Endothelial cell of umbilical vein (primary cell): ENCODE results near the gene ZBP1. TPM values are rescaled to one million over a fixed set of nuclear protein-coding genes. Genes with fewer than 3 reads are reported as not detected.

Source experiments
- BruUV-seq: library from RNA; stranded (reverse); fragments of 400-500 nt; replicated peaks from 2 replicates; lab custom pipeline; 2021; lab: Mats Ljungman, UMichigan
- CTCF ChIA-PET: fragments of 300-600, 350-600 bp; sonication (Branson Sonifier 250); formaldehyde crosslinking; loops from one replicate; lab custom pipeline; 2021; ENCODE audit warnings: antibody characterized with exemption, inconsistent platforms; lab: Charles Lee
- POLR2A ChIA-PET: fragments of 300-600, 350-600 bp; sonication (Branson Sonifier 250); formaldehyde crosslinking; loops from one replicate; lab custom pipeline; 2021; ENCODE audit warnings: antibody characterized with exemption, inconsistent platforms; lab: Charles Lee
- DNase-seq: peaks from one replicate; pipeline ENCODE4 v3.0.0-alpha.2; 2011; ENCODE audit warnings: low read depth, low spot score
- FAIRE-seq: peaks from 2 replicates; lab custom pipeline; 2011; peaks lifted over from hg19 to GRCh38; lab: Jason Lieb, UNC
- H2AFZ ChIP-seq: 2 replicates; pipeline ENCODE4 v1.6.0; 2012; ENCODE audit warnings: low read depth, low read length, control low read depth, inconsistent platforms
- H3K27ac ChIP-seq: 2 replicates; pipeline ENCODE4 v1.5.1; 2011; ENCODE audit warnings: low read depth, mild to moderate bottlenecking, control low read depth, low read length, moderate library complexity; ENCODE audit not compliant: insufficient read depth
- H3K27me3 ChIP-seq, 2 experiments: 2 replicates each; pipeline versions ENCODE4 v1.6.0 to v1.6.1; 2011; ENCODE audit warnings: low read length in 2 of 2, mixed read lengths in 1 of 2; ENCODE audit not compliant: control insufficient read depth in 2 of 2, insufficient read depth in 2 of 2
- H3K36me3 ChIP-seq, 2 experiments: 2 replicates in 1 of 2; 3 replicates in 1 of 2; pipeline ENCODE4 v1.5.1; 2011; ENCODE audit warnings: low read length in 2 of 2, mild to moderate bottlenecking in 1 of 2, moderate library complexity in 1 of 2; ENCODE audit not compliant: control insufficient read depth in 2 of 2, insufficient read depth in 2 of 2; ENCODE audit errors: extremely low read depth in 1 of 2
- H3K4me1 ChIP-seq: 3 replicates; pipeline ENCODE4 v1.5.1; 2011; ENCODE audit warnings: mild to moderate bottlenecking, low read length; ENCODE audit not compliant: control insufficient read depth, insufficient read depth; ENCODE audit errors: extremely low read depth
- H3K4me2 ChIP-seq: 2 replicates; pipeline ENCODE4 v1.6.1; 2011; ENCODE audit warnings: low read length, control low read depth, mixed read lengths; ENCODE audit not compliant: insufficient read depth
- H3K4me3 ChIP-seq, 3 experiments: fragments of 200-600 bp in 1 of 3; sonication (generic), shearing (Covaris generic) in 1 of 3; replicated peaks in 1 of 3; 2 replicates each; pipeline ENCODE4 v1.5.1; 2011 to 2016; ENCODE audit warnings: control low read depth in 3 of 3, low read length in 3 of 3, mild to moderate bottlenecking in 2 of 3, inconsistent platforms in 1 of 3, low read depth in 1 of 3, moderate library complexity in 1 of 3; ENCODE audit not compliant: insufficient read depth in 1 of 3
- H3K79me2 ChIP-seq: 2 replicates; pipeline ENCODE4 v1.6.0; 2012; ENCODE audit warnings: low read length, inconsistent platforms; ENCODE audit not compliant: control insufficient read depth, insufficient read depth
- H3K9ac ChIP-seq: replicated peaks from 2 replicates; pipeline ENCODE3; 2011; ENCODE audit warnings: low read length, control low read depth; ENCODE audit not compliant: insufficient read depth; ENCODE audit errors: extremely low read depth
- H3K9me1 ChIP-seq: replicated peaks from 3 replicates; pipeline ENCODE4 v1.6.0; 2011; ENCODE audit warnings: mild to moderate bottlenecking, low read length; ENCODE audit not compliant: control insufficient read depth, insufficient read depth; ENCODE audit errors: extremely low read depth
- H3K9me3 ChIP-seq: replicated peaks from 2 replicates; pipeline ENCODE4 v1.5.1; 2012; ENCODE audit warnings: low read length, inconsistent platforms; ENCODE audit not compliant: control insufficient read depth, insufficient read depth
- H4K20me1 ChIP-seq: replicated peaks from 2 replicates; pipeline ENCODE3; 2011; ENCODE audit warnings: mild to moderate bottlenecking, low read length; ENCODE audit not compliant: control insufficient read depth, insufficient read depth; ENCODE audit errors: extremely low read depth
- EZH2 ChIP-seq: IDR thresholded peaks from 2 replicates; pipeline ENCODE4 v1.6.1; 2012; ENCODE audit warnings: borderline replicate concordance, low read depth, mild to moderate bottlenecking, moderate library complexity, low read length, inconsistent platforms; ENCODE audit not compliant: severe bottlenecking
- FOS ChIP-seq: IDR thresholded peaks from 2 replicates; pipeline ENCODE4 v1.6.1; 2011; ENCODE audit warnings: mild to moderate bottlenecking, low read length, moderate library complexity, borderline replicate concordance; ENCODE audit not compliant: insufficient read depth
- GATA2 ChIP-seq: IDR thresholded peaks from 2 replicates; pipeline ENCODE4 v1.7.0; 2011; ENCODE audit warnings: low read depth, mild to moderate bottlenecking, moderate library complexity, mixed read lengths, low read length; ENCODE audit not compliant: insufficient read length, insufficient read depth
- JUN ChIP-seq: IDR thresholded peaks from 2 replicates; pipeline ENCODE4 v1.6.1; 2011; ENCODE audit warnings: borderline replicate concordance, low read depth; ENCODE audit not compliant: insufficient read length, insufficient read depth
- MYC ChIP-seq: IDR thresholded peaks from one replicate; pipeline ENCODE4 v1.6.1; 2011; ENCODE audit warnings: mild to moderate bottlenecking, low read depth, low read length
- POLR2A ChIP-seq: IDR thresholded peaks from 2 replicates; pipeline ENCODE4 v1.6.1; 2012; ENCODE audit warnings: low read depth, mild to moderate bottlenecking, control low read depth, low read length
- POLR2AphosphoS5 ChIP-seq: IDR thresholded peaks from 2 replicates; pipeline ENCODE4 v1.6.1; 2012; ENCODE audit warnings: low read depth, mild to moderate bottlenecking, control low read depth, low read length, moderate library complexity; ENCODE audit not compliant: insufficient read depth
- dilution Hi-C: fragments of 300-500 bp; cut with MboI; formaldehyde crosslinking; loops from one replicate; pipeline ENCODE4 v1.15.0; 2019; ENCODE audit warnings: low sequenced_read_pairs; ENCODE audit not compliant: extremely low pct_ligation_motif_present
- intact Hi-C: fragments of 100-400 bp; cut with micrococcal nuclease; formaldehyde crosslinking; loops from one replicate; pipeline ENCODE4 v1.10.0; 2022
- polyA plus RNA-seq, 4 experiments: library from polyadenylated mRNA; depleted of rRNA in 3 of 4; stranded (reverse) in 3 of 4; unstranded in 1 of 4; fragments of >200 nt; gene quantifications; 2 replicates each; pipeline versions ENCODE4 v1.2.1 to v1.2.3, GENCODE V29; 2011 to 2012; ENCODE audit warnings: missing spikeins in 1 of 4
- total RNA-seq: library from RNA; stranded (reverse); gene quantifications from 2 replicates; pipeline ENCODE4 v1.2.3, GENCODE V29; 2021
- TF ChIP-seq, protein P1 (sequence below): IDR thresholded peaks from 2 replicates; pipeline ENCODE4 v1.6.1; 2011; ENCODE audit not compliant: insufficient read depth, insufficient read length
- TF ChIP-seq, protein P2 (sequence below), 2 donors: IDR thresholded peaks; 1 replicate in 1 of 2; 2 replicates in 1 of 2; pipeline ENCODE4 v1.5.1; 2011; ENCODE audit warnings: low read length in 2 of 2, mild to moderate bottlenecking in 2 of 2, moderate library complexity in 2 of 2, control low read depth in 1 of 2, inconsistent platforms in 1 of 2, low read depth in 1 of 2; ENCODE audit not compliant: insufficient read depth in 1 of 2; ENCODE audit errors: extremely low read depth in 1 of 2

The ZBP1 gene
- total and polyA plus RNA-seq, 2 donors (not counting 3 experiments of a cell fraction or from before 2014, with no cell fraction given) = not detected

DNA sequence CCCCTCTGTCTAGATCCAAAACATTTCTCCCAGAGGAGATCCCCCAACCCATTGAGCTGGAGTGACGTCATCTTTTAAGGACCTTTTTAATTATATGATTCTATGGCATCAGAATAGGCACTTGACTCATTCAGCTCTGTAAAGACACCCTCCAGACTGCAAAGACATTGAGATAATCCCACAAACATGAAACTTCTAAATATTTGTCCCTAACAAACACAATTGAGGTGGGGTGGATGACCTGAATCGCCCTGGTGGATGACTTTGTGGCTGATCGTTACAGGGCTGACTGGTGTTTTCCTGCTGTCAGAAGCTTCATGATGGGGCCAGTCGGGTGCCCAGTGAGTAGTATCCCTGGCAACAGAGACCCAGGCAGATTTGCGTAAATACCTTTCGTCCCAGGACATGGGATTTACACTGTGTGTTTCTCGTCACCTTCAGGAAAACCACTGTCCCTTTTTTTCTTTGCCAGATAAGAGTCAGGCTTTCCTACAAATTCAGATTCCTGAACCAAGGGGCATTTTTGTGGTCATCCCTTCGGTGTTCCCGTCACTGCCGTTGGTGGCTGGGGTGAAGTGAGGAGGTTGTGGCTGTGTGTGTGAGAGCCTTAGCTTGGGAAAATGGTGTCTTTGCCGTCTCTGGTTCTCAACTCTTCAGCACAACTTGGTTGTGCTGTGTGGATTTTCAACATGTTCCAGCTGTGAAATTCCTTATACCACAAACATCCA is 64.6 kb downstream of the ZBP1 start:
- no peaks in the 10 kb centered on the region for H3K27me3 ChIP-seq
- H3K9ac ChIP-seq = no peak overlapping the region
- dilution Hi-C loops = no loop called here

More for the DNA sequence above, 64.6 kb downstream of the ZBP1 start:
- Histone ChIP-seq H4K20me1 (no peaks in the 10 kb centered on the region), H3K4me3 (no peak overlapping the region), H3K9me1 (no peaks in the 10 kb centered on the region), H3K79me2 (no peaks in the 10 kb centered on the region), H3K36me3 (no peaks in the 10 kb centered on the region), H3K27ac (no peak overlapping the region), H3K4me2 (no peak overlapping the region), H2AFZ (no peak overlapping the region), H3K4me1 (no peaks in the 10 kb centered on the region), H3K9me3 (no peaks in the 10 kb centered on the region)
- ChIA-PET CTCF (no interaction called here), POLR2A (no interaction called here)
- no peak for FAIRE-seq
- intact Hi-C loops = no loop called here
- no peak for DNase-seq
- BruUV-seq = no TSS peak
- TF ChIP-seq, protein P1, sequence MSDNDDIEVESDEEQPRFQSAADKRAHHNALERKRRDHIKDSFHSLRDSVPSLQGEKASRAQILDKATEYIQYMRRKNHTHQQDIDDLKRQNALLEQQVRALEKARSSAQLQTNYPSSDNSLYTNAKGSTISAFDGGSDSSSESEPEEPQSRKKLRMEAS = no peak
- TF ChIP-seq JUN (no peak), EZH2 (no peak), GATA2 (no peak), MYC (no peak), POLR2A (no peak), POLR2AphosphoS5 (no peak), FOS (no peak)
- TF ChIP-seq, protein P2, sequence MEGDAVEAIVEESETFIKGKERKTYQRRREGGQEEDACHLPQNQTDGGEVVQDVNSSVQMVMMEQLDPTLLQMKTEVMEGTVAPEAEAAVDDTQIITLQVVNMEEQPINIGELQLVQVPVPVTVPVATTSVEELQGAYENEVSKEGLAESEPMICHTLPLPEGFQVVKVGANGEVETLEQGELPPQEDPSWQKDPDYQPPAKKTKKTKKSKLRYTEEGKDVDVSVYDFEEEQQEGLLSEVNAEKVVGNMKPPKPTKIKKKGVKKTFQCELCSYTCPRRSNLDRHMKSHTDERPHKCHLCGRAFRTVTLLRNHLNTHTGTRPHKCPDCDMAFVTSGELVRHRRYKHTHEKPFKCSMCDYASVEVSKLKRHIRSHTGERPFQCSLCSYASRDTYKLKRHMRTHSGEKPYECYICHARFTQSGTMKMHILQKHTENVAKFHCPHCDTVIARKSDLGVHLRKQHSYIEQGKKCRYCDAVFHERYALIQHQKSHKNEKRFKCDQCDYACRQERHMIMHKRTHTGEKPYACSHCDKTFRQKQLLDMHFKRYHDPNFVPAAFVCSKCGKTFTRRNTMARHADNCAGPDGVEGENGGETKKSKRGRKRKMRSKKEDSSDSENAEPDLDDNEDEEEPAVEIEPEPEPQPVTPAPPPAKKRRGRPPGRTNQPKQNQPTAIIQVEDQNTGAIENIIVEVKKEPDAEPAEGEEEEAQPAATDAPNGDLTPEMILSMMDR (IDR thresholded peaks at IDR 0.05; ENCODE audit: extremely low read depth in 1 of 2, insufficient read depth in 1 of 2, low read depth in 1 of 2, low read length in 2 of 2) = no peak

Other genes starting within 250 kb of the ZBP1 start
- 22.1 and 27.5 TPM in 2 replicates for gene RBM38, start 229.0 kb downstream of the ZBP1 start, total RNA-seq
- gene RBM38, start 229.0 kb downstream of the ZBP1 start, polyA plus RNA-seq = 37.4 and 49.0 TPM in 2 replicates
- gene CTCFL, start 95.3 kb downstream of the ZBP1 start, total RNA-seq = not detected in 2 replicates
- gene CTCFL, start 95.3 kb downstream of the ZBP1 start, polyA plus RNA-seq = not detected in 2 replicates
- not detected in 2 replicates for gene PCK1, start 59.3 kb downstream of the ZBP1 start, total RNA-seq
- not detected in 2 replicates for gene PCK1, start 59.3 kb downstream of the ZBP1 start, polyA plus RNA-seq
- gene PMEPA1, start 89.6 kb upstream of the ZBP1 start, total RNA-seq = 31.6 and 47.1 TPM in 2 replicates
- gene PMEPA1, start 89.6 kb upstream of the ZBP1 start, polyA plus RNA-seq = 33.2 and 53.9 TPM in 2 replicates